HG02852 (cell line): ENCODE data around the gene SLC3A2.

Experiments used
- ATAC-seq: cut with Tn5 transposase; IDR thresholded peaks from one replicate; pipeline ENCODE4 v1.9.1; 2021; ENCODE audit warnings: mild to moderate bottlenecking, moderate library complexity; ENCODE audit not compliant: unreplicated experiment

SLC3A2 gene

GRCh38 chr11:62909107-62909894 is 28.6 kb downstream of the SLC3A2 start:
- ATAC-seq = no peak

- ATAC-seq = no peak
These were observed 29.6 kb downstream of the SLC3A2 start for GRCh38 chr11:62910141-62910882.

- no peak for ATAC-seq
These were observed 30.7 kb downstream of the SLC3A2 start for GRCh38 chr11:62911137-62912130.

DNA sequence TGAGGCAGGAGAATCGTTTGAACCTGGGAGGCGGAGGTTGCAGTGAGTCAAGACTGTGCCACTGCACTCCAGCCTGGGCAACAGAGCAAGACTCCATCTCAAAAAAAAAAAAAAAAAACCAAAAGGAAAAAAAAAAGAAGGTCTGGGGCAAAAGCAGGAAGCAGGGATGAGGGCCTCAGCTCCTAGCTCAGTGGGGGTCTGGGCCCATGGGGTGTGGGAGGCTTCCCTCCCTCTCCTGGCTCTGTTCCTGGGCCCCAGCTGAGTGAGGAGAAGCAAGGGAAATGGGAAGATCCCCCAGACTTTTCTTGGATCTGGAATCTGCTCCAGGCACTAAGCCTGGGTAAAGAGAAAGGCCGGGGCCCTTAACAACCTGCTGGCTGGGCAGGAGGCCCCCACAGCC is 31.6 kb downstream of the SLC3A2 start:
- ATAC-seq = no peak

DNA sequence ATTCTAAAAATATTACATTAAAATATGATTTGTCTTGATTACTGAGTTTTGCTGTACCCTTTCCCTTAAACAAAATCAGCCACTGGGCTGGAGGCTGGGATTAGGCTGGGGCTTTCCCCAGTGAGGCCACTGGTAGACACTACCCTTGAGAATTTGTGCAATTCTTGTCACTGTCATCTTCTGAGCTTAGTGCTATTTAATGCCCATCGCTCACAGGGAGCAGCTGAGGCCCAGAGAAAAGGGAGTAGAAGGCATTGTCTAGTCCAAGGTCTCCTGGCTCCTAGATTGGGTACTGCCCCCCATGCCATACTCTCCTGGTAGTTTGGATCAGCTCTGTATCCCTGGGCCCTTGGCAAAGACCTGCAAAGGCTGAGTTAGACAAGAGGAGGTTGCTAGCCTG is 33.7 kb downstream of the SLC3A2 start:
- no peak for ATAC-seq

- ATAC-seq = no peak
These were observed 37.3 kb downstream of the SLC3A2 start for GRCh38 chr11:62917906-62918502.

DNA sequence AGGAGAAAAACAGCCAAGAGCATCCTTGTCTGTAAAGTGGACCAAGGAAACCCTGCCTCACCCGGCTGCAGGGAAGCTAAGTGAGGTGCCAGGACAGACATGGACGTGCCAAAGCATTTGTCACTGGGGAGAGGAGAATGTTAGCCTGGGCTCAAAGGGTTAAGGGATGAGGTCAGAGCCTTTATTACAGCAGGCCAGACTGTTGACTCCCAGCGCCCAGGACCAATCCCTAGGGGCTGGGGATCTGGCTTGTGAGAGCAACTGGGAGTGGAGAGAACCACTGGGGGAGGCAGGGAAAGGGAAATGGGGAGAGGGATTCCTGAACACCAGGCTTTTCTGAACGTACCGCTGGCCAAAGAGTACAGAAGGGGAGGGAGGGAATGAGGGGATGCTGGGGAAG is 37.8 kb downstream of the SLC3A2 start:
- no peak for ATAC-seq

- no peak for ATAC-seq
These were observed 38.8 kb downstream of the SLC3A2 start for GRCh38 chr11:62919476-62919875.

DNA sequence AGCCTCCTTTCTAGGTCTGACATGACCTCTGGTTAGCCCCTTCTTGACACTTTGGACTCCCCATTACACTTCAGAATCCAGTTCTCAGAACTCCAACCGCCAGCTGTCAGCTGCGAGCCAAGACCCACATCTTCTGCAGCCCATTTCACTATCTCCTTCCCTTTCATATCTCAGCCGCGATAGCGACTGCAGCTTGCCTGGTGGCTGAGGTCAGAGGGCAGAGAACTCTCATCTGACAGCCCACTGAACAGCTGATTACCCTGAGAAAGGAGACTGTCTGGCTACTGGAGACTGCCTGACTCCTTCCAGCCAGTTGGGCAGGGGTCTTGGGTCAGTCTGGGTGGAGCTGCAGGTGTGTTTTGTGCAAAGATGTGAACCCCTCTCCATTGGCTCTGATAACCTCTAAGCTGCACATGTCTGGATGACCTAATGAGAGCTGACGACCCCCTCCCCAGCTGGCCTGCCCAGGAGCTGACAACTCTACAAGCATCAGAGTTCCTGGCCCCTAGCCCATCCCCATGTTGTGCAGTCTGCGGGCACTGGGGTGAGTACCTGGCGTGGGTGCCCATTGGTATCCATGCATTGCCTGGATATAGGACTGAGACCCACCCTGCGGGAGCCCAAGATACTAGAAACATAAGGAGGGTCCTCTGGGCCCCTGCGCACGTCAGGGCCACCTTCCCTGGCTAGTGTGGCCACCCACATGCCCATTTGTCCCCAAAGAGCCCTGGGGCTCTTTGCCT is 39.4 kb downstream of the SLC3A2 start:
- no peak for ATAC-seq

- no peak for ATAC-seq
These were observed 40.5 kb downstream of the SLC3A2 start, which contains the start of gene CHRM1 for GRCh38 chr11:62921201-62921572. CHRM1 (minus strand) TSS chr11:62921363; CDS start chr11:62911100, 10,263 bp downstream.

DNA sequence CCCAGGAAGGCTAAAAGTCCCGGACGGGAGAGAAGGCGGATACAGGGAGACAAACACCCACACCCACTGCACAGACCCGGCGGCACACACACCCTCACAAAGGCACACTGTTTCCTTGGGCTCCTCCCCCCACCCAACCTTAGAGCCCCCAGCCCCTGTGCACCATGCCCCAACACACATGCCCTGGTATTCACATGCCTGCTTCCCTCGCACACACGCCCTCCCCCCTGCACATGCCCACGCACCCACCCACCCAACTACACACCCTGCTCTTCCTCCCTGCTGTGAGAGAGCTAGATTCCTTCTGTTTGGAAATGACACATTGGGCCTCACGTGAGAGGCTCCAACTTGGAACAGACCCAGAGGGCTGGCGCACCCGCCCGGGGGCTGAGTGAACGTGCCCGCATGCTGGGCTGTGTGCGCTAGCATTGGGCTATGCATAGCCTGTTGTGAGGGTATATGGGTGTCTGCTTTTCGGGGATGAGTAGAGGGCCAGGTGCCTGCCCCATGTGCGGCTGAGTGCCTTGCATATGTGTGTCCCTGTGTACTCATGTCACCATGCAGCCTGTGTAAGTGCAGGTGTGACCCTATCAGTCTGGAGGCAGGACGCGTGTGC is 41.0 kb downstream of the SLC3A2 start:
- ATAC-seq = no peak

DNA sequence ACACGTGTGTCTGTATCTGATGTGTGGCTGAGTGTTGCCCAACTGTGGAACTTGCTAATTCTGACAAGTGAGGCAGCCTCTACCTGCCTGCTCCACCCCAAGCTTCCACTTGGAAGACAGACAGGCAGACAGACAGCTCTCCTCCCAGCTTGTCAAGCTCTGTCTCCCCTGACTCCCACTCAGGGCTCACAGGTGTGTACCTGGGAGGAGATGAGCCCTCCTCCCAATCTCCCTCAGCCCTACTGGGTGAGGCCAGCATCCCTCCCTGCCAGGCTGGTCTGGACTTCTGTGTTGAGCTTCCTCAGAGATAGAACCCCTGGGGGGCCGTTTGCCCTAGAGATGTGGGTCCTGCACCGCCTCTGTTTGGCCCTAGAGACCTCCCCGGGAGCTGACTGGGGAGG is 41.5 kb downstream of the SLC3A2 start:
- no peak for ATAC-seq

DNA sequence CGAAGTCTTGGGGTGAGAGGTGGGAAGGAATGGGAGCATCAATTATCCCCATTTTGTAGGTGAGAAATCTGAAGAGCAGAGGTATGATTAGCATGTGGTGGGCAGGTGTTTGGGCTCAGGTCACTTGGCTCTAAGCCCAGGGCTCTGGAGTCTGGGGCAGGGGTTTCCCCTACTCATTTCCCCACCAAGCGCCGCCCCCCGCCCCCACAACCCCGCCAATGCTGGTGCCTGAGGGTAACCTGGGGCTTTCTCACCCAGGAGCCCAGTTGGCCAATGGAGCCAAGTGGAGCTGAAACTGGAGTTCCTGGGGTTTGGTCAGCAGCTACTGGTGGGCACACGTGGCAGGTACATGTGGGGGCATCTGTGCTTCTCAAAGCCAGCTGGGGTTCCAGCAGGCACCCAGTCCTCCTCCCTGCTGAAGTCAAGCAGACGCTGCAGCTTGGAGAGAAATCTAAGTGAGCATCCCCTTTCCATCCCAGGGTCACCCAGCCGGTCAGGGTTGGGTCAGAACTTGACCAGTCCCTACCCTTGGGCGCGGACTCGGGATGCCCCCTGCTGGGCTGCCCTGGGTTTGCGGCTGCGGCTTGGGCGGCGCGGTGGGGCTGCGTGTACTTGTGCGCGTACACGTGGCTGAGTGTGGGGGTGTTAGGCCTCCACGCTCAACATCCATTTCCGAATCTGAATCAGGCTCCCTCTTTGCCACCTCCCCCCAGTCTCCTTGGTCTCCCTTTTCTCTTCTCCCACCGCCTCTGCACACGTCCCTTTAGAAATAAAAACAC is 42.1 kb downstream of the SLC3A2 start:
- ATAC-seq = no peak

- ATAC-seq = no peak
These were observed 43.1 kb downstream of the SLC3A2 start for GRCh38 chr11:62923601-62924411.

GRCh38 chr11:62925308-62925707 is 44.6 kb downstream of the SLC3A2 start:
- no peak for ATAC-seq

GRCh38 chr11:62925745-62926679 is 45.3 kb downstream of the SLC3A2 start:
- no peak for ATAC-seq
